GM12801 (cell line): ENCODE data around the gene C16orf78.

Experiments
- CTCF ChIP-seq: IDR thresholded peaks from one replicate; pipeline ENCODE4 v1.5.1; 2011; ENCODE audit warnings: control low read depth; ENCODE audit not compliant: insufficient read length; ENCODE audit errors: extremely low read depth

The C16orf78 gene

GRCh38 chr16:49373504-49373903 lies at the start of gene C16orf78:
TSS of gene C16orf78 (plus strand) at chr16:49373804. CDS start at chr16:49373940, 136 bp downstream.
- no peak for TF ChIP-seq CTCF

- TF ChIP-seq CTCF: no peak
Measured at GRCh38 chr16:49324703-49325102, 48.9 kb upstream of the C16orf78 start.

GRCh38 chr16:49327466-49327865 lies 46.1 kb upstream of the C16orf78 start:
- TF ChIP-seq CTCF: no peak

GRCh38 chr16:49328325-49328724 lies 45.3 kb upstream of the C16orf78 start:
- TF ChIP-seq CTCF: no peak

- no peak for TF ChIP-seq CTCF
Measured at GRCh38 chr16:49330562-49331201, 42.9 kb upstream of the C16orf78 start.

- TF ChIP-seq CTCF: no peak
Measured at GRCh38 chr16:49332589-49333258, 40.9 kb upstream of the C16orf78 start.

- no peak for TF ChIP-seq CTCF
Measured at GRCh38 chr16:49333259-49333597, 40.4 kb upstream of the C16orf78 start.
